Activated T-cell treated with anti-CD3 and anti-CD28 coated beads, Interleukin-2, amount 50 U/mL, for 72 hours (primary cell): ENCODE data around the gene TFCP2L1. TPM values are rescaled to one million over a fixed set of nuclear protein-coding genes. Genes with fewer than 3 reads are reported as not detected.

Experiments
- ATAC-seq, 2 donors: fragments of 150-1000 bp; cut with Tn5 transposase; replicated peaks in 1 of 2; 2 replicates each; pipeline ENCODE4 v1.10.0; 2021; ENCODE audit warnings: moderate library complexity in 2 of 2, mild to moderate bottlenecking in 1 of 2
- DNase-seq, 2 donors: peaks; one replicate each; pipeline ENCODE4 v3.0.0; 2021 to 2022; ENCODE audit warnings: mixed read lengths in 1 of 2
- H3K27ac Mint-ChIP-seq: one replicate; pipeline ENCODE4 v1.8.0; 2022; ENCODE audit warnings: mild to moderate bottlenecking, moderate library complexity, mixed read lengths
- H3K27me3 Mint-ChIP-seq: one replicate; pipeline ENCODE4 v1.8.0; 2022; ENCODE audit warnings: low read depth, mixed read lengths
- H3K36me3 Mint-ChIP-seq, 2 donors: one replicate each; pipeline ENCODE4 v1.8.0; 2022; ENCODE audit warnings: mixed read lengths in 2 of 2, mild to moderate bottlenecking in 1 of 2; ENCODE audit not compliant: insufficient read depth in 2 of 2
- H3K4me1 Mint-ChIP-seq: one replicate; pipeline ENCODE4 v1.8.0; 2022; ENCODE audit warnings: low read depth, mixed read lengths
- H3K4me3 Mint-ChIP-seq, 2 donors: one replicate each; pipeline ENCODE4 v1.8.0; 2022; ENCODE audit warnings: mild to moderate bottlenecking in 2 of 2, mixed read lengths in 2 of 2, moderate library complexity in 2 of 2
- H3K9me3 Mint-ChIP-seq, 2 donors: one replicate each; pipeline ENCODE4 v1.8.0; 2022; ENCODE audit warnings: mixed read lengths in 2 of 2
- total RNA-seq, 2 donors: library from RNA; stranded (reverse); gene quantifications; one replicate each; pipeline ENCODE4 v1.2.3, GENCODE V29; 2022

TFCP2L1 gene
- total RNA-seq, 2 donors from 2014 or later, result 0.10 to 0.16 TPM

- Mint-ChIP-seq H3K36me3 (no peaks in the 10 kb centered on the region), H3K27me3 (no peaks in the 10 kb centered on the region), H3K4me1 (no peaks in the 10 kb centered on the region), H3K27ac (no peak overlapping the region), H3K9me3 (no peaks in the 10 kb centered on the region), H3K4me3 (no peak overlapping the region)
- ATAC-seq (no peak), DNase-seq (no peak)
Observed at GRCh38 chr2:121210691-121211090, 74.3 kb downstream of the TFCP2L1 start.

DNA sequence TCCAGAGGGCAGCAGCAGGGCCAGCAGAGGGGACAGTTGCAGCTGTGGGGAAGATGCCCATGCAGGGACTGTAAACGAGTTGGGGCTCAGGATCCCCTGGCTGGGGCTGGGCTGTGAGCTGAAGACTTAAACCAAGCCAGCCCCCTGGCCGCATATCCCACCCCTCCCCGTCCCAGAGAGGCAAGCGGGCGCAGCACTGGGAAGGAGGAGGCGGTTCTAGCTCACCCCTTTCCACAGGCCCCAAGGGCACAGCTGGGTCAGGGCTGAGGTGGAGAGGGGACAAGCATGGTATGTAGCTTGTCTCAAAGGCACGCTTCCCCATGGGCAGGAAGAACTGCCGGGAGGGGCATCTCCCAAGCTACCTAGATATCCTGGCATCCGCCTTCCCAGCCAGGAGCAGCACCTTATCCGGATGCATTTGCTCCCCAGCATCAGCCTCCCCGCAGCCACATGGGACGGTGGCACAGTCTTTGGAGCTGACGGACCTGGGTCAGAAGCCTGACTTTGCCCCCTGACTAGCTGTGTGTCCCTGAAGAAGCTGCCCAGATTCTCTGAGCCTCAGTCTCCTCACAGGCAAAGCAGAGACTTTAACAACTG, 75.9 kb downstream of the TFCP2L1 start:
- Mint-ChIP-seq H3K4me3 (no peak overlapping the region), H3K9me3 (no peaks in the 10 kb centered on the region), H3K27me3 (no peaks in the 10 kb centered on the region), H3K36me3 (no peaks in the 10 kb centered on the region), H3K27ac (no peak overlapping the region), H3K4me1 (no peaks in the 10 kb centered on the region)
- ATAC-seq, result no peak
- DNase-seq, result no peak

DNA sequence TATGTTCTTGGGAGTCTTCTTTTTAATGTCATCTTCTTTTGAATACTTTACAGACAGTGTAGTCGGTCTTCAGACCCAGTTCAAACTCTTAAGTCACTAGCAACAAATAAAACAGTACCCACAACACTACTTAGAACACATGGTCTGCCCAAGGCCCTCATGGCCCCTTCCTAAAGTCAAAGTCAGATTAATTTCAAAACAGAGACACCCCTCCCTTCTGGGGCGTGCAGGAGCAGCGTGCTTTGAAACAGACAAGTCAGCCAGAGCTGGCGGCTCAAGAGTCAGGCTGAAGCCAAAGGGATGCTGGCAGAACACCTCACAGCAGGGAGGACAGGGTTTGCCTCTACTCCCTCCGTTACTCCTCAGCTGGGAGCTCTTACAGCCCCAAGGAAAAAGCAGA, 77.5 kb downstream of the TFCP2L1 start:
- H3K4me3 Mint-ChIP-seq, result no peak overlapping the region
- ATAC-seq (no peak), DNase-seq (no peak)
- H3K9me3 Mint-ChIP-seq, result no peaks in the 10 kb centered on the region
- no peak overlapping the region for H3K27ac Mint-ChIP-seq
- no peaks in the 10 kb centered on the region for H3K27me3 Mint-ChIP-seq
- H3K36me3 Mint-ChIP-seq, result no peaks in the 10 kb centered on the region
- H3K4me1 Mint-ChIP-seq, result no peaks in the 10 kb centered on the region

DNA sequence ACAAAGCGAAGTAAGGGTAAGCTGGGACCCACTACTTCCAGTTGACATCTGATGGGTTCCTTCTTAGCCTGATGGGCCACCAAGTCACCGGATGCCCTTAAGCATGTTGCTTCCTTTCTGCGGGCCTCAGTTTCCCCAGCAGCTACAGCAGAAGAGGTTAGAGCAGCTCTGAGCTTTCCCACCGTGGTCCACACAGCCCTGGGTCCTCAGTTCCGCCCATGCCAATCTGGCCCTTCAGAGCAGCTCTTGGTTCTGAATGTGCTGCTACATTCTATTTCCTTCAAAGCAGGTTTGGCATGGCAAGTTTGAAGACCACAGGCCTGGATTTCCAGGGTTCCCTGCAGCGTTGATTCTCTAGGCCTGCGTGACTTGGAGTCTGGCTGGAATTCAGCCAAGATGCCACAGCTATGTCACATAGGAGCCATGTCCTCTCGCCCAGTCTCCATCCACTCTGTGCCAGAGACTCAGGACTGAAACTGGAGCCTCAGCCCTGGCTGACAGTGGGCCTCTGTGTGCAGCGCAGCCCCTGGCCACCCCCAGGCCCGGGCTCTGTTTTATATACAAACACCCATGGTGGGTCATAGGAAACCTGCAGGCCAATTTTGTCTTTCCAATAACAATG, 79.6 kb downstream of the TFCP2L1 start:
- DNase-seq (no peak), ATAC-seq (no peak)
- no peak overlapping the region for H3K4me3 Mint-ChIP-seq
- no peaks in the 10 kb centered on the region for H3K9me3 Mint-ChIP-seq
- H3K27me3 Mint-ChIP-seq, result no peaks in the 10 kb centered on the region
- no peaks in the 10 kb centered on the region for H3K4me1 Mint-ChIP-seq
- no peaks in the 10 kb centered on the region for H3K36me3 Mint-ChIP-seq
- no peak overlapping the region for H3K27ac Mint-ChIP-seq

DNA sequence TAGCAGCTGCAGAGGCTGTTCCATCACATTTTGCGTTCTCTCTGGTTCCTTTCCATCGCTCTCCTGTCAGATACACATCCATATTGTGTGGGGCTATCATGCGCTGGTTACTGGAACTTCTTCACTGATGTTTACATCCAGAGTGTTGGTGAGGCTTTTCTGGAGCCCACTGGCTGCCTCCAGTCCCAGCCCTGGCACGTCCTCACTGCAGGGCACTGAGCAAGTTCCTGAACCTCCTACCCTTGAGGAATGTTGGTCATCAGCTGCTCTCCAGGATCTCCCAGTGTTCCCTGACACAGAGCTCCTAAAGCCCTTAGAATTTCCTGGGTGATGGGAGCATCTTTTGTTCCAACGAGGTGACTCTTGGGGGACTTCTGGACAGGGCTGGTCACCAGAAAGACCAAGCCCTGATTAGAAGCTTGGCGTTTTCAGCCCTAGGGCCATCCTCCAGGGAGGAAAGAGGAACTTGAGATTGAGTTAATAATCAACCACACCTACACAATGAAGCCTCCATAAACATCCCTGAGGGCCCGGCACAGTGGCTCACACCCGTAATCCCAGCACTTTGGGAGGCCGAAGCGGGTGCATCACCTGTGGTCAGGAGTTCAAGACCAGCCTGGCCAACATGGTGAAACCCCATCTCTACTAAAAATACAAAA, 81.3 kb downstream of the TFCP2L1 start:
- no peaks in the 10 kb centered on the region for H3K36me3 Mint-ChIP-seq
- no peak for ATAC-seq
- DNase-seq, result no peak
- H3K4me1 Mint-ChIP-seq, result no peaks in the 10 kb centered on the region
- H3K27me3 Mint-ChIP-seq, result no peaks in the 10 kb centered on the region
- no peak overlapping the region for H3K4me3 Mint-ChIP-seq
- no peaks in the 10 kb centered on the region for H3K9me3 Mint-ChIP-seq
- no peak overlapping the region for H3K27ac Mint-ChIP-seq

DNA sequence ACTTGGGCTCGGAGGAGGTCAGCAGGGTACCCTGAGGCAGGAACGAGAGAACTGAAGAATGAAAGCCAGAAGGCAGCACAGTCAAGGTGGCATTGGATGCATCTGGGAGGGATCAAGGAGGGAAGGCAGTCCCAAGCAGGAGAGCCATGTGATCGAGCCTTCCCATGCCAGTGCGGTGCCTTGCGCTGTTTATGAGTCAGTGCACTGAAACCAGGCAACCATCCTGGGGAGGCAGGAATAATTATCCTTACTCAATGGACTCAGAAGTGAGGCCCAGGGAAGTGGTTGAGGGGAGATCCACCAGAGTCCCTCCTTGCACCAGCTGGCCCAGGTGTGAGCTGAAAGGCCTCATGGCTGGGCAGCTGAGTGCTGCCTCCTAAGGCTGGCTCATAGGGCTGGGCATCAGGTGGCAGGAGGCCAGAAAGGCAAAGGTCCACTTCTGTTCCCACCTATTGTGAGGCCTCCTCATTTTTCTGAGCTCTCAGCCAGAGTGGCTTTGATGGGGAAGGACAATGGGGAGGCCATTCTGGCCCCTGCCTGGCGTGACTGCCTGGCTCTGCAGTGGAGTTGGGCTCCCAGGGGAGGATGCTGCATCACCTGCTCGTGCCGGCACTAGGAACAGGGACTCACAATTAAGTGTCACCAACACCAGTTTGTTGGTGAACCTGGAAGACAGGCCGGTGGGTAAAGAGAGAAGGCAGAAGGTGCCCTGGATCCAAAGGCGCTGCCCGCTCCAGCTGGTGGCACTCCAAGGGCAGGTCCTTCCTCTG, 82.3 kb downstream of the TFCP2L1 start:
- ATAC-seq (no peak), DNase-seq (no peak)
- no peaks in the 10 kb centered on the region for H3K27me3 Mint-ChIP-seq
- no peaks in the 10 kb centered on the region for H3K4me1 Mint-ChIP-seq
- H3K36me3 Mint-ChIP-seq, result no peaks in the 10 kb centered on the region
- no peak overlapping the region for H3K4me3 Mint-ChIP-seq
- H3K9me3 Mint-ChIP-seq, result no peaks in the 10 kb centered on the region
- no peak overlapping the region for H3K27ac Mint-ChIP-seq

DNA sequence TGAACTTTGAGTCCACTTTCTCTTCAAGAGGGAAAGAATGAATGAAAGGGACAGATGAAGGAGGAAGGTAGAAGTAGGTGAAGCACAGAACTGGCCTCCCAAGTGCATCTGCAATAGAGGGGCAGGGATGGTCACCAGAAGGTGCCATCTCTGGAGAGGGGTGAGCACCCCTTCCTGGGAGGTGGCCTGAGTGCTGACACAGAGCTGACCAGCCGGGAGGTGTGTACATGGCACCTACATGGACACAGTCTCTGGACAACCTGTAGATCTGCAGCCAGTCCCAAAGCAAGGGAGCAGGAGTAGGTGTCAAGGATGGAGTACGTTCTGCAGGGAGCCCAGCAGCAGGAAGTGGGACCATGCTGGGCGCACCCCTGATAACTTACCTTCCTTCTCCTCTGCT, 83.2 kb downstream of the TFCP2L1 start:
- Mint-ChIP-seq H3K36me3 (no peaks in the 10 kb centered on the region), H3K27me3 (no peaks in the 10 kb centered on the region), H3K4me3 (no peak overlapping the region), H3K9me3 (no peaks in the 10 kb centered on the region), H3K27ac (no peak overlapping the region), H3K4me1 (no peaks in the 10 kb centered on the region)
- no peak for ATAC-seq
- DNase-seq, result no peak

- Mint-ChIP-seq H3K36me3 (no peaks in the 10 kb centered on the region), H3K9me3 (no peaks in the 10 kb centered on the region), H3K4me1 (no peaks in the 10 kb centered on the region)
Observed at GRCh38 chr2:121200419-121201315, 84.3 kb downstream of the TFCP2L1 start.

DNA sequence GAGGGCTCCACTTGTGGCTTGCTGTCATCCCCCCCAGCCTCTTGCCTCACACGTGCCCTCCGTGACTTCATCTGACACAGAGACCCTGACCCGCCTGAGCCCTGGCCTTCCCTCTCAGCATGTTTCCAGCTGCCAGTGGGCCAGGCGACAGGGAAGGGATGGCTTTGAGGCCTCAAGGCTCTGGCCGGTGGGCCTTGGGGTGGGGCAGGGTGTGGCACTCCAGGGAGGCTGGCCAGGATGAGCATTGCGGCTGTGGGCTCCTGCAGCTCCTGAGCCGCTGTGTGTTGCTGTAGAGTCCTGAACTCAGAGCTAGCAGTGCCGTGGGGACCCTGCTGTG, 85.0 kb downstream of the TFCP2L1 start:
- no peaks in the 10 kb centered on the region for H3K9me3 Mint-ChIP-seq
- H3K27ac Mint-ChIP-seq, result no peak overlapping the region
- H3K36me3 Mint-ChIP-seq, result no peaks in the 10 kb centered on the region
- no peaks in the 10 kb centered on the region for H3K4me1 Mint-ChIP-seq
- H3K27me3 Mint-ChIP-seq, result no peaks in the 10 kb centered on the region
- H3K4me3 Mint-ChIP-seq, result no peak overlapping the region
- DNase-seq (no peak), ATAC-seq (no peak)

More at GRCh38 chr2:121200419-121201315, 84.3 kb downstream of the TFCP2L1 start:
- H3K27me3 Mint-ChIP-seq, result no peaks in the 10 kb centered on the region
- DNase-seq (no peak), ATAC-seq (no peak)
- H3K4me3 Mint-ChIP-seq, result no peak overlapping the region
- H3K27ac Mint-ChIP-seq, result no peak overlapping the region

DNA sequence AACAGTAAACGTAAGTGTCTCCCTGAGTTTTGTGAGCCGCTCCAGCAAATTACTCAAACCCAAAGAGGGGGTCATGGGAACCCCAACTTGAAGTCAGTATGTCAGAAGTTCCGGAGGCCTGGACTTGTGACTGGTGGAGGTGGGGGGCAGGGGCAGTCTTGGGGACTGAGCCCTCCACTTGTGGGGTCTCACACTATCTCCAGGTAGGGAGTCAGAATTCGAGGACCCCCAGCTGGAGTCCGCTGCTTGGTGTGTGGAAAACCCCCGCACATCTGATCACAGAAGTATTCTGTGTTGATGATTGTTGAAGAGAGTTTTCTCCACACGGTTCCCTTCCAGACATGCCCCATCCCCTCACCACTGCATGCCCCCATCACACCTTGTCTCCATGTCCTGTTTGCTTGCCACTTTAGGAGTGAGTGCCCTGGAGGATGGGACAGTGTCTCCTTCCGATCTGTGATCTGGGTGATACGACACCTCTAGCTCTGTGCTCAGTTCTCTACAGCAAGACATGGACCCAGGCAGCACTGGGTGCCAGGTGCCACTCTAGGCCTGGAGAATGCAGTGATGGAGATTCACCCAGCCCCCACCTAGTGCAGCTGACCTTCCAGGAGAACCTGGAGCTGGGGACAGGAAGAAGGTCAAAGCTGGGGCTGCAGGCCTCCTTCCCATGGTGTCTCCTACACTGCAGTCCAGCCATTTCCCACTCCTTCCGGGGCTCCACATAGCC, 85.6 kb downstream of the TFCP2L1 start:
- Mint-ChIP-seq H3K36me3 (no peaks in the 10 kb centered on the region), H3K9me3 (no peaks in the 10 kb centered on the region), H3K27ac (no peak overlapping the region), H3K27me3 (no peaks in the 10 kb centered on the region), H3K4me1 (no peaks in the 10 kb centered on the region), H3K4me3 (no peak overlapping the region)
- ATAC-seq, result no peak
- no peak for DNase-seq

- no peak for ATAC-seq
- Mint-ChIP-seq H3K9me3 (no peaks in the 10 kb centered on the region), H3K27ac (no peak overlapping the region), H3K27me3 (no peaks in the 10 kb centered on the region), H3K4me1 (no peaks in the 10 kb centered on the region), H3K36me3 (no peaks in the 10 kb centered on the region), H3K4me3 (no peak overlapping the region)
- DNase-seq, result no peak
Observed at GRCh38 chr2:121197369-121198091, 87.5 kb downstream of the TFCP2L1 start.

DNA sequence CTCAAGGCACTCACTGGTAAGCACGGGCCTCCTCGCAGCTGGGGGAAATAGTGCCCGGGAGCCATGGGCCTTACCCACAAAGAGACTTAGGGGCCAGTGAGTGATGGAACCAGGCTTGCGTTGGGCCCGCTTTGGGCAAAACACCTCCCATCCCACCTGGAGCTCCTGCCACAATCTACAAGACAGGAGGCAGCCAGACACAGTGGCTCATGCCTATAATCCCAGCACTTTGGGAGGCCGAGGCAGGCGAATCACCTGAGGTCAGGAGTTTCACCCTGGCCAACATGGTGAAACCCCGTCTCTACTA, 88.2 kb downstream of the TFCP2L1 start:
- DNase-seq, result no peak
- no peaks in the 10 kb centered on the region for H3K36me3 Mint-ChIP-seq
- H3K9me3 Mint-ChIP-seq, result no peaks in the 10 kb centered on the region
- no peaks in the 10 kb centered on the region for H3K27me3 Mint-ChIP-seq
- H3K4me1 Mint-ChIP-seq, result no peaks in the 10 kb centered on the region
- no peak overlapping the region for H3K27ac Mint-ChIP-seq
- no peak for ATAC-seq
- no peak overlapping the region for H3K4me3 Mint-ChIP-seq
